ENCODE results near the gene ATXN3L.

DNA sequence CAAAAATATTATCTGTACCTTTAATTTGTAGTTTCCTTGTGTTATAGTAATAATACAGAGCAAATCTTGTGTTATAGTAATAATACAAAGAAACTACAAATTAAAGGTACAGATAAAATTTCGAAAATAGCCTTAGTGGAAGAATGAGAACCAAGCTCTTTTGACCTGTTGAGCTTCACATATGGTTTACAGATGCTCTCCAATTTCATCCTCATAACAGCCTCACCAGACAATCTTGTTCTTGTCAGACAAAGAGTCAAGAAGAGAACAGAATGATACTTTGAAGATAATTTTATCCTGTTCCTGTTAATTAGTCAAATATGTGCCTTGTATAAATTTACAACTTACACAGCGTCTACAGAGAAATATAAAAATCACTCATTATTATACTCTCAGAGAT lies 12.8 kb downstream of the ATXN3L start:
- no peak for TF ChIP-seq POLR2A (IDR thresholded peaks at IDR 0.05)
- TF ChIP-seq, protein P1, sequence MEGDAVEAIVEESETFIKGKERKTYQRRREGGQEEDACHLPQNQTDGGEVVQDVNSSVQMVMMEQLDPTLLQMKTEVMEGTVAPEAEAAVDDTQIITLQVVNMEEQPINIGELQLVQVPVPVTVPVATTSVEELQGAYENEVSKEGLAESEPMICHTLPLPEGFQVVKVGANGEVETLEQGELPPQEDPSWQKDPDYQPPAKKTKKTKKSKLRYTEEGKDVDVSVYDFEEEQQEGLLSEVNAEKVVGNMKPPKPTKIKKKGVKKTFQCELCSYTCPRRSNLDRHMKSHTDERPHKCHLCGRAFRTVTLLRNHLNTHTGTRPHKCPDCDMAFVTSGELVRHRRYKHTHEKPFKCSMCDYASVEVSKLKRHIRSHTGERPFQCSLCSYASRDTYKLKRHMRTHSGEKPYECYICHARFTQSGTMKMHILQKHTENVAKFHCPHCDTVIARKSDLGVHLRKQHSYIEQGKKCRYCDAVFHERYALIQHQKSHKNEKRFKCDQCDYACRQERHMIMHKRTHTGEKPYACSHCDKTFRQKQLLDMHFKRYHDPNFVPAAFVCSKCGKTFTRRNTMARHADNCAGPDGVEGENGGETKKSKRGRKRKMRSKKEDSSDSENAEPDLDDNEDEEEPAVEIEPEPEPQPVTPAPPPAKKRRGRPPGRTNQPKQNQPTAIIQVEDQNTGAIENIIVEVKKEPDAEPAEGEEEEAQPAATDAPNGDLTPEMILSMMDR (IDR thresholded peaks at IDR 0.05): no peak

Measured in right lobe of liver (tissue), 4 donors.